ENCODE data around the gene ITGAE.

- TF ChIP-seq CTCF (IDR thresholded peaks at IDR 0.05) (no peak), POLR2A (IDR thresholded peaks at IDR 0.05) (no peak)
These were observed 8.5 kb downstream of the ITGAE start for GRCh38 chr17:3792481-3792880.
